HepG2 (cell line): ENCODE results near the gene MED12. TPM values are rescaled to one million over a fixed set of nuclear protein-coding genes. Genes with fewer than 3 reads are reported as not detected.
A peak's percentile ranks its signal among the peaks of the same experiment; 100 is the strongest.

ENCODE experiments used
- ATAC-seq: fragments of 200-7000 bp; cut with Tn5 transposase; 3 replicates; pipeline ENCODE4 v1.9.1; 2020; ENCODE audit warnings: mild to moderate bottlenecking, moderate library complexity
- BruUV-seq: library from RNA; stranded (reverse); fragments of 400-500 nt; replicated peaks from 2 replicates; lab custom pipeline; 2021; lab: Mats Ljungman, UMichigan
- CTCF ChIA-PET: fragments of 300-600 bp; formaldehyde crosslinking; extraction: SDS; loops from one replicate; lab custom pipeline; 2021; ENCODE audit warnings: low total read pairs, inconsistent platforms, low intra/inter-chr PET ratio; lab: Yijun Ruan, JAX
- POLR2A ChIA-PET: fragments of 350-600 bp; sonication (Branson Sonifier 250); formaldehyde crosslinking; loops from one replicate; lab custom pipeline; 2020; ENCODE audit warnings: antibody characterized with exemption, inconsistent platforms; lab: Yijun Ruan, JAX
- DNase-seq: peaks from one replicate; pipeline ENCODE4 v3.0.0-alpha.2; 2015; ENCODE audit warnings: low spot score
- FAIRE-seq: peaks from 3 replicates; lab custom pipeline; 2011; peaks lifted over from hg19 to GRCh38; lab: Jason Lieb, UNC
- H2AFZ ChIP-seq: one replicate; pipeline ENCODE4 v1.6.1; 2011; ENCODE audit warnings: low read length, inconsistent platforms
- H3K27ac ChIP-seq: fragments of 300-600 bp; 3 replicates; pipeline ENCODE4 v1.8.0; 2011; ENCODE audit warnings: mixed run types, mild to moderate bottlenecking, mixed read lengths, low read length, inconsistent platforms; ENCODE audit not compliant: insufficient read depth; ENCODE audit errors: extremely low read length
- H3K27me3 ChIP-seq, 2 experiments: fragments of 200-600 bp in 1 of 2; 2 replicates in 1 of 2; 3 replicates in 1 of 2; pipeline versions ENCODE4 v1.6.0 to v1.8.0; 2011; ENCODE audit warnings: low read length in 2 of 2, mild to moderate bottlenecking in 2 of 2, moderate library complexity in 2 of 2, inconsistent platforms in 1 of 2; ENCODE audit not compliant: insufficient read depth in 2 of 2, control insufficient read depth in 1 of 2
- H3K36me3 ChIP-seq, 2 experiments: fragments of 200-600 bp in 1 of 2; replicated peaks in 1 of 2; 2 replicates in 1 of 2; 3 replicates in 1 of 2; pipeline versions ENCODE4 v1.5.1 to v1.8.0; 2011; ENCODE audit warnings: low read length in 2 of 2, inconsistent platforms in 1 of 2; ENCODE audit not compliant: insufficient read depth in 2 of 2, control insufficient read depth in 1 of 2
- H3K4me1 ChIP-seq: 2 replicates; pipeline ENCODE4 v1.5.1; 2012; ENCODE audit warnings: low read length, inconsistent platforms; ENCODE audit not compliant: insufficient read depth
- H3K4me2 ChIP-seq: 2 replicates; pipeline ENCODE4 v1.6.0; 2011; ENCODE audit warnings: low read depth, low read length, inconsistent platforms
- H3K4me3 ChIP-seq, 3 experiments: fragments of 200-600 bp in 1 of 3; sonication (generic), shearing (Covaris generic) in 1 of 3; replicated peaks in 1 of 3; 2 replicates each; pipeline ENCODE4 v1.5.1; 2011 to 2016; ENCODE audit warnings: low read length in 3 of 3, inconsistent platforms in 2 of 3, low read depth in 2 of 3, mild to moderate bottlenecking in 2 of 3, control low read depth in 1 of 3, mixed read lengths in 1 of 3; ENCODE audit not compliant: insufficient read depth in 1 of 3
- H3K79me2 ChIP-seq: one replicate; pipeline ENCODE4 v1.6.1; 2011; ENCODE audit warnings: low read length, inconsistent platforms; ENCODE audit not compliant: insufficient read depth
- H3K9ac ChIP-seq: 2 replicates; pipeline ENCODE4 v1.6.0; 2011; ENCODE audit warnings: mild to moderate bottlenecking, low read depth, low read length, inconsistent platforms; ENCODE audit not compliant: insufficient read depth
- H3K9me3 ChIP-seq: 2 replicates; pipeline ENCODE4 v1.5.1; 2012; ENCODE audit warnings: mild to moderate bottlenecking, low read length
- H4K20me1 ChIP-seq: 2 replicates; pipeline ENCODE4 v1.6.0; 2011; ENCODE audit warnings: inconsistent platforms, mild to moderate bottlenecking, low read length, moderate library complexity; ENCODE audit not compliant: insufficient read depth
- BRCA1 ChIP-seq: sonication (generic); formaldehyde crosslinking; IDR thresholded peaks from 2 replicates; pipeline ENCODE4 v1.4.0; 2020; ENCODE audit warnings: missing genetic modification reagents
- CENPX ChIP-seq: sonication (generic); formaldehyde crosslinking; IDR thresholded peaks from 2 replicates; pipeline ENCODE4 v1.9.0; 2021; ENCODE audit warnings: mild to moderate bottlenecking, missing genetic modification reagents, moderate library complexity
- DMAP1 ChIP-seq: IDR thresholded peaks from 2 replicates; pipeline ENCODE4 v1.6.1; 2016
- GTF2F1 ChIP-seq: fragments of 150-350 bp; IDR thresholded peaks from 2 replicates; pipeline ENCODE4 v1.6.1; 2014; ENCODE audit warnings: low read length
- IRF9 ChIP-seq: sonication (generic); formaldehyde crosslinking; IDR thresholded peaks from 2 replicates; pipeline ENCODE4 v1.8.0; 2022; ENCODE audit warnings: missing genetic modification reagents, mild to moderate bottlenecking, borderline replicate concordance
- MLX ChIP-seq: IDR thresholded peaks from 2 replicates; pipeline ENCODE4 v1.6.1; 2016
- NBN ChIP-seq: fragments of 450-650 bp; conservative IDR thresholded peaks from 2 replicates; pipeline ENCODE4 v1.6.1; 2017
- NR3C1 ChIP-seq: sonication (generic); formaldehyde crosslinking; IDR thresholded peaks from 2 replicates; pipeline ENCODE4 v1.4.0; 2020; ENCODE audit warnings: missing genetic modification reagents
- POLR2A ChIP-seq, 2 experiments: IDR thresholded peaks; 2 replicates each; pipeline ENCODE4 v1.6.1; 2011; ENCODE audit warnings: low read depth in 2 of 2, low read length in 2 of 2, mild to moderate bottlenecking in 1 of 2, moderate library complexity in 1 of 2; ENCODE audit not compliant: insufficient read depth in 1 of 2
- RAD51 ChIP-seq: fragments of 450-650 bp; IDR thresholded peaks from 2 replicates; pipeline ENCODE4 v1.6.1; 2016; ENCODE audit warnings: borderline replicate concordance
- STAT6 ChIP-seq: sonication (generic); formaldehyde crosslinking; IDR thresholded peaks from 2 replicates; pipeline ENCODE4 v1.4.0; 2020; ENCODE audit warnings: missing genetic modification reagents, mild to moderate bottlenecking, borderline replicate concordance
- ZFP36 ChIP-seq: fragments of 150-350 bp; IDR thresholded peaks from 2 replicates; pipeline ENCODE4 v1.6.1; 2018; ENCODE audit warnings: borderline replicate concordance, low read length, low read depth; ENCODE audit not compliant: partially characterized antibody
- ZMAT3 ChIP-seq: sonication (generic); formaldehyde crosslinking; conservative IDR thresholded peaks from 2 replicates; pipeline ENCODE4 v1.7.0; 2021; ENCODE audit warnings: missing genetic modification reagents
- ZNF20 ChIP-seq: sonication (generic); formaldehyde crosslinking; IDR thresholded peaks from 2 replicates; pipeline ENCODE4 v1.4.0; 2020; ENCODE audit warnings: mild to moderate bottlenecking, moderate library complexity, missing genetic modification reagents
- WGBS: methylation state at CpG from one replicate; pipeline ENCODE4 v1.1.6; 2017; ENCODE audit warnings: low lambda C conversion rate; 5-methylcytosine and 5-hydroxymethylcytosine counted together
- in situ Hi-C: cut with HindIII; loops from 2 replicates; pipeline ENCODE4 v1.10.0; 2017; ENCODE audit warnings: low pct_unique_long_range_greater_than_20kb; ENCODE audit not compliant: extremely low pct_ligation_motif_present
- intact Hi-C: fragments of 100-400 bp; cut with micrococcal nuclease; formaldehyde crosslinking; loops from one replicate; pipeline ENCODE4 v1.10.0; 2022; ENCODE audit not compliant: unreplicated experiment
- polyA plus RNA-seq, 8 experiments: library from polyadenylated mRNA; depleted of rRNA in 3 of 8; stranded (reverse) in 7 of 8; unstranded in 1 of 8; fragments of >200 nt; fragmentation: Illumina TruSeq in 4 of 8; extraction: Trizol in 4 of 8; gene quantifications; 2 replicates each; pipeline versions ENCODE4 v1.2.1 to v1.2.3, GENCODE V29; 2011 to 2016; ENCODE audit warnings: low read depth in 4 of 8, missing spikeins in 1 of 8, mixed read lengths in 1 of 8; ENCODE audit not compliant: insufficient read depth in 1 of 8
- total RNA-seq, 5 experiments: library from RNA; depleted of rRNA; stranded (reverse); fragments of >200 nt; fragmentation: Illumina TruSeq; extraction: Trizol; gene quantifications; 2 replicates each; pipeline ENCODE4 v1.2.3, GENCODE V29; 2016; ENCODE audit warnings: low read depth in 1 of 5

Gene MED12
- total and polyA plus RNA-seq, 2 of the 13 experiments (the other 11 are each of a cell fraction or from before 2014, with no cell fraction given): 9.4 to 15.0 TPM

GRCh38 chrX:71173440-71173839 lies 55.0 kb downstream of the MED12 start:
- CTCF ChIA-PET: no interaction called here
- FAIRE-seq: peak; percentile 52
- intact Hi-C loops: no loop called here
- DNase-seq: no peak
- H3K4me1 ChIP-seq: peaks cover 43% of the 10 kb centered on the region
- POLR2A ChIA-PET: interaction anchor here (0.6 kb wide), 1 partner anchor 29 kb away, joined by 3 read pairs; no protein-coding TSS in a partner anchor
- no TSS peak for BruUV-seq
- in situ Hi-C loops: loop anchor here (10.0 kb wide), 1 partner anchor 179 kb away; no protein-coding TSS in a partner anchor
- no peak for ATAC-seq
- H3K36me3 ChIP-seq: no peaks in the 10 kb centered on the region
- H3K9ac ChIP-seq: no peak overlapping the region
- no peaks in the 10 kb centered on the region for H3K79me2 ChIP-seq
- no peaks in the 10 kb centered on the region for H3K27me3 ChIP-seq
- H3K9me3 ChIP-seq: no peaks in the 10 kb centered on the region
- no peak overlapping the region for H3K27ac ChIP-seq
- H4K20me1 ChIP-seq: no peaks in the 10 kb centered on the region
- H3K4me2 ChIP-seq: no peak overlapping the region
- no peak overlapping the region for H2AFZ ChIP-seq
- WGBS: 38% methylated on average over 2 of the region's 2 CpGs
- no peak overlapping the region for H3K4me3 ChIP-seq
- no peak for TF ChIP-seq ZFP36
- TF ChIP-seq ZMAT3 (CRISPR knock-in tag): no peak
- no peak for TF ChIP-seq RAD51
- no peak for TF ChIP-seq BRCA1
- TF ChIP-seq POLR2A (IDR thresholded peaks at IDR 0.05; ENCODE audit: insufficient read depth in 1 of 2, low read depth in 2 of 2, low read length in 2 of 2): no peak
- TF ChIP-seq NR3C1 (CRISPR knock-in tag): no peak
- no peak for TF ChIP-seq DMAP1 (CRISPR knock-in tag)
- TF ChIP-seq ZNF20 (CRISPR knock-in tag): no peak
- no peak for TF ChIP-seq STAT6 (CRISPR knock-in tag)
- TF ChIP-seq NBN: no peak
- no peak for TF ChIP-seq CENPX (CRISPR knock-in tag)
- no peak for TF ChIP-seq GTF2F1
- no peak for TF ChIP-seq IRF9
- TF ChIP-seq MLX (CRISPR knock-in tag): no peak
